Breast epithelium (tissue), 4 donors: ENCODE data around the gene LSAMP. TPM values are rescaled to one million over a fixed set of nuclear protein-coding genes. Genes with fewer than 3 reads are reported as not detected.

ENCODE experiments used
- DNase-seq, 2 donors: peaks; one replicate each; pipeline ENCODE4 v3.0.0-alpha.2; 2019; ENCODE audit warnings: low spot score in 2 of 2
- H3K27ac ChIP-seq, 2 donors: fragments of 200-600 bp; sonication (generic) in 1 of 2; one replicate each; pipeline ENCODE4 v1.5.1; 2016 to 2019; ENCODE audit warnings: mild to moderate bottlenecking in 1 of 2
- H3K27me3 ChIP-seq, 2 donors: fragments of 200-600 bp; sonication (generic) in 1 of 2; one replicate each; pipeline versions ENCODE4 v1.5.1 to v1.6.0; 2017 to 2019; ENCODE audit warnings: control low read depth in 1 of 2, mild to moderate bottlenecking in 1 of 2
- H3K36me3 ChIP-seq: fragments of 200-600 bp; one replicate; pipeline ENCODE4 v1.5.1; 2019
- H3K4me1 ChIP-seq, 2 donors: fragments of 200-600 bp; sonication (generic); one replicate each; pipeline ENCODE4 v1.5.1; 2016 to 2019; ENCODE audit warnings: control low read depth in 1 of 2
- H3K4me3 ChIP-seq, 3 donors: fragments of 200-600 bp; sonication (generic); 1 replicate in 2 of 3; 2 replicates in 1 of 3; pipeline ENCODE4 v1.5.1; 2016 to 2019; ENCODE audit warnings: mild to moderate bottlenecking in 3 of 3, moderate library complexity in 2 of 3
- H3K9me3 ChIP-seq, 2 donors: fragments of 200-600 bp; sonication (generic) in 1 of 2; one replicate each; pipeline ENCODE4 v1.5.1; 2016 to 2019; ENCODE audit warnings: control low read depth in 1 of 2
- CTCF ChIP-seq, 3 donors: fragments of 450-650 bp; IDR thresholded peaks; one replicate each; pipeline ENCODE4 v1.5.1; 2016 to 2017; ENCODE audit warnings: antibody characterized with exemption in 3 of 3, mild to moderate bottlenecking in 3 of 3, moderate library complexity in 3 of 3
- POLR2A ChIP-seq: fragments of 450-650 bp; IDR thresholded peaks from one replicate; pipeline ENCODE4 v1.6.1; 2016; ENCODE audit warnings: antibody characterized with exemption, mild to moderate bottlenecking, moderate library complexity
- POLR2AphosphoS5 ChIP-seq, 3 donors: sonication (generic); formaldehyde crosslinking; IDR thresholded peaks; one replicate each; pipeline ENCODE4 v1.6.1; 2017; ENCODE audit warnings: antibody characterized with exemption in 3 of 3
- intact Hi-C: fragments of 100-400 bp; cut with DNase I; formaldehyde crosslinking; loops from one replicate; pipeline ENCODE4 v1.15.1; 2023; ENCODE audit warnings: low total_unique reads
- total RNA-seq, 3 donors: library from RNA; depleted of rRNA; stranded (reverse); fragments of >200 nt; gene quantifications; one replicate each; pipeline ENCODE4 v1.1.0, GENCODE V29; 2016

The LSAMP gene
- total RNA-seq, 3 donors from 2014 or later, result 1.6 to 3.8 (median 3.5) TPM

DNA sequence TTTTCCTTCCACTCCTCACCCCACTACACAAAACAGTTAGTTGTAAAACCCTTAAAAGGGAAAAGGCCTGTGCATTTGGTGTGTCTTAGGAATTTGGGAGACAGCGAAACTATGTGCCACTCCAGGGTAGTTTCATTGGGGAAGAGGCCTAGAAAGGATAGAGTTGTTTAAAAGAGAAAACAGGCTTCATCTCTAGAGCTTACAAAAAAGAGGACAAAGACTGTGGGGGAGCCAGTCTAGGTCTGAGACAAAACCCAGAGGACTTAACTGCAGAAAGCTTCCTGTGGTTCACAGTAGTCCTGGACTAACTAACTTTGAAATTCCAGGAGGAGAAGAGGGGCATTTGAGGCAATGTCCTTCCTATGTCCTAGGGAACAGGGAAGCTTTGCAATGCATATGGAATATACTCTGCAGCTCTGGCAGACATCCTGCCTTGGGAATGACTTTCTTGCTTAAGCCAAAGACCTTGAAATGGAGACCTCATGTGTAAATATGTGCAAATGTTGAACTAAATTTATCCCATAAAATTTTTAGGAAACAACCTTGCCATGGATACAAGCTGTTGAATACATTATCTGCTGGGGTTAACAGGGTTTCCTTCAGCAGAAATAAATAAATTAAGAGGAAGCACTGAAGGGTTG is 159.4 kb downstream of the LSAMP start:
- Histone ChIP-seq H3K27me3 (no peaks in the 10 kb centered on the region), H3K27ac (no peak overlapping the region), H3K9me3 (no peaks in the 10 kb centered on the region), H3K4me3 (no peak overlapping the region), H3K36me3 (no peaks in the 10 kb centered on the region), H3K4me1 (no peaks in the 10 kb centered on the region)
- intact Hi-C loops, result no loop called here
- DNase-seq, result no peak
- no peak for TF ChIP-seq POLR2A
- no peak for TF ChIP-seq POLR2AphosphoS5 (IDR thresholded peaks at IDR 0.05)
- TF ChIP-seq CTCF (IDR thresholded peaks at IDR 0.05), result no peak

GRCh38 chr3:116281313-116282143 is 163.8 kb downstream of the LSAMP start:
- Histone ChIP-seq H3K36me3 (no peaks in the 10 kb centered on the region), H3K4me3 (no peak overlapping the region), H3K9me3 (no peaks in the 10 kb centered on the region), H3K27me3 (no peaks in the 10 kb centered on the region), H3K4me1 (no peaks in the 10 kb centered on the region), H3K27ac (no peak overlapping the region)
- TF ChIP-seq CTCF (IDR thresholded peaks at IDR 0.05), result no peak
- TF ChIP-seq POLR2A, result no peak
- no peak for TF ChIP-seq POLR2AphosphoS5 (IDR thresholded peaks at IDR 0.05)
- no peak for DNase-seq
- intact Hi-C loops, result no loop called here

DNA sequence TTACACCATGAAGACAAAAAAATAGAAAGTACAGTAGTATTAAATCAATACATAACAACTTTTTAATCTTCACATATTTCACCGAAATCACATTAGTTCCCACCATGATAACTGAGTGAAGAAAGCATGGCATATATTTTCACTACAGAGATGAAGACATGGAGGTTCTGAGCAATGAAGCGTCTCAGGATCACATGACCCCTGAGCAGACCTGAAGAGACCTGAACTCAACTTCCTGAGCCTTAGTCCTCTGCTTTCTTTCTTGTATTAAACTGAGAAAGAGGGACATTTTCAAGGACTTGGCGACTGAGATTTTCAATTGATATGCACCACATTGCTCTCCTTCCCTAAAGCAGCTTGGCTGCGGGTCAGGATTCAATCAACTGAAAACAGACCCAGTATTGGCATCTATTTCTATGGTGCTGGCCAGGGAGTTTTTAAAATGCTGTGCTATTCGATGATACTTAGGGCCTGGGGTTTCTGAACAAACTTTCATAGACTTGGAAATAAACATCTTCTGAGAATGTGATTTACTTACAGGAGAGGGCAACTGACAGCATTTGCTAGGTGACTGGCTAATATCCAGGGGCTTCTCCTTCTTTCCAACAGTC is 165.1 kb downstream of the LSAMP start:
- no peaks in the 10 kb centered on the region for H3K36me3 ChIP-seq
- no peaks in the 10 kb centered on the region for H3K9me3 ChIP-seq
- H3K4me1 ChIP-seq, result no peaks in the 10 kb centered on the region
- intact Hi-C loops, result no loop called here
- peak overlapping the region in 1 of 2 donors; percentile 43 for H3K27ac ChIP-seq
- TF ChIP-seq CTCF (IDR thresholded peaks at IDR 0.05) (no peak), POLR2AphosphoS5 (IDR thresholded peaks at IDR 0.05) (no peak), POLR2A (no peak)
- H3K4me3 ChIP-seq, result no peak overlapping the region
- no peak for DNase-seq
- H3K27me3 ChIP-seq, result no peaks in the 10 kb centered on the region

GRCh38 chr3:116276675-116277074 is 168.6 kb downstream of the LSAMP start:
- H3K9me3 ChIP-seq, result no peaks in the 10 kb centered on the region
- TF ChIP-seq POLR2AphosphoS5 (IDR thresholded peaks at IDR 0.05) (no peak), POLR2A (no peak), CTCF (IDR thresholded peaks at IDR 0.05) (no peak)
- H3K27me3 ChIP-seq, result no peaks in the 10 kb centered on the region
- no peaks in the 10 kb centered on the region for H3K4me1 ChIP-seq
- H3K36me3 ChIP-seq, result no peaks in the 10 kb centered on the region
- H3K27ac ChIP-seq, result no peak overlapping the region
- DNase-seq, result no peak
- no peak overlapping the region for H3K4me3 ChIP-seq
- intact Hi-C loops, result no loop called here

- H3K4me1 ChIP-seq, result no peaks in the 10 kb centered on the region
- no peak overlapping the region for H3K4me3 ChIP-seq
- no peak overlapping the region for H3K27ac ChIP-seq
- no peaks in the 10 kb centered on the region for H3K36me3 ChIP-seq
- DNase-seq, result no peak
- H3K9me3 ChIP-seq, result no peaks in the 10 kb centered on the region
- no peak for TF ChIP-seq POLR2A
- TF ChIP-seq POLR2AphosphoS5 (IDR thresholded peaks at IDR 0.05), result no peak
- no peak for TF ChIP-seq CTCF (IDR thresholded peaks at IDR 0.05)
- no peaks in the 10 kb centered on the region for H3K27me3 ChIP-seq
- intact Hi-C loops, result no loop called here
Observed at GRCh38 chr3:116270056-116270455, 175.2 kb downstream of the LSAMP start.
